ENCODE results near the gene HRCT1.
"Not testable (repeated sequence)": the region's sequence is repeated elsewhere in the genome, so short reads cannot be mapped to it uniquely, and the experiment has no call there.

Gene HRCT1

GRCh38 chr9:35919212-35920008, 13.4 kb downstream of the HRCT1 start:
- no peak for DNase-seq

- no peak for DNase-seq
Observed at GRCh38 chr9:35920051-35920620, 14.1 kb downstream of the HRCT1 start.

DNA sequence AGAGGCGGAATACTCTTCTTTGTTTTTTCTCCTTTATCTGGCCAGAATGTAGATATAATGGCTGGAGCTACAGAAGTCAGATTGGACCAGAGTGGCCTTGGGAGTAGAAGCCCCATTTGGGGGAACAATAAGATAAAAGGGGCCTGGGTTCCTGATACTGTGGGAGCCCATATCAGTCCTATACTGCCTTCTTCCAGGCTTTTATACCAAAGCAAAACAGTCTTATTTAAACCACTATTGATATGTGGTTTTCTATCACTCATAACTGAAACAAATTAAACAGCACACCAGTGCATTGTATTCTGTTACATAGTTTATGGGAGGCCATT, 17.6 kb downstream of the HRCT1 start:
- DNase-seq: no peak

GRCh38 chr9:35923927-35924763, 18.1 kb downstream of the HRCT1 start:
- DNase-seq: no peak

DNA sequence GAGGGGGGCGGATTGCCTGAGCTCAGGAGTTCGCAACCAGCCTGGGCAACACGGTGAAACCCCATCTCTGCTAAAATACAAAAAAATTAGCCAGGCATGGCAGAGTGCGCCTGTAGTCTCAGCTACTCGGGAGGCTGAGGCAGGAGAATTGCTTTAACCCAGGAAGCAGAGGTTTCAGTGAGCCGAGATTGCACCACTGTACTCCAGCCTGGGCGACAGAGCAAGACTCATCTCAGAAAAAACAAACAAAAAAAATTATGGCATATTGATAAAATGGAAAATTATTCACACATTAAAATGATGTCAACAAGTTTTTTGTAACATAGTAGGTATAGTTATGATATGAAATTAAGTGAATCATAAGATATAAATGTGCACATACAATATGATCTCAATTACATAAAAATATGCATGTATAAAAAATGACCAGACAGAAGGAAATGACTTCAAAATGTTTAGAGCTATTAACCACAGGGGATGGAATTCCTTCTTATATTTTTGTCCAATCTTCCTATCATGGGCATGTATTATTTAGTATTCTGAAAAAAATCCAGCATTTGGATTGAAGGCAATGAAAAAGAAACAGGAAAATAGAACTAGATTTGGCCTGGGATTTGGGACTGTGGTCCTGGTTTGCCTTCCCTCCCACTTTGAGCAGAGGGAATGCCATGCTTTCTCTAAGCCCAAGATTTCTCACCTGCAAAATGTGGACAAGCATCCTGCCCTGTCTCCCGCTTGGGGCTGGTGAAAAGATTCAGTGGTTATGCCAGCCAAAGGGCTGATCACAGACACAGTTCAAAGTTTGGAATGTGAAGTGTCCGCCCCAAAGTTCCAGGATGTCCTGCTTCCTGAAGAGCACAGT, 22.8 kb downstream of the HRCT1 start:
- DNase-seq: no peak

DNA sequence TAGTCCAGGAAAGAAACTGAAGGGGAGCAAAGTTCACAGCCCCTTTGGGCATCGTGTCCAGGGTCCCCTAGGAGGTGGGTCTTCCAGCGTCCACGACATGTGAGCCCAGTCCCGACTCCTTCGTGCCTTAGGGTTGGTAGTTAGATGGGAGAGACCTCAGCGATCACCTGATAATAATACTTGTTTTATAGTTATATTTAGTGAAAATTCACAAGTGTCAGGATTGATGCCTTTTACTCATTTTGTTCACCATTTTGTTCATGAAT, 23.4 kb downstream of the HRCT1 start:
- DNase-seq: no peak

DNA sequence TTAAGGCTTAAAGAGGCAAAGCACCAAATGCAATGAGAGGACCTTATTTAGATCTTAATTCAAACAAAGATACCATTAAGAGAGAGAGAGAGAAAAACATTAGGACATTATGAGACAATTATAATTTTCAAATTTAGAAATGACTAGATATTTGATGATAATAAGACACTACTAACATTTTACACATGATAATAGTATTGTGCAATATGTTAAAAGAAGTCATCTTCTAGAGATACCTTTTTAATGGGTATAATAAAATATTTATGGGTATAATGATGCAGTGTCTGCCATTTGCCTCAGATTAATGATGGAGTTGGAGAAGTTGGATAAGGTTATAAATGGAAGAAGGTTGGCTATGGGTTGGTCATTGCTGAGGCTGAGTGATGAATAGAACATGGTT, 24.5 kb downstream of the HRCT1 start:
- no peak for DNase-seq

GRCh38 chr9:35930989-35931388, 25.0 kb downstream of the HRCT1 start:
- no peak for DNase-seq

- no peak for DNase-seq
Observed at GRCh38 chr9:35932735-35933134, 26.7 kb downstream of the HRCT1 start.

DNA sequence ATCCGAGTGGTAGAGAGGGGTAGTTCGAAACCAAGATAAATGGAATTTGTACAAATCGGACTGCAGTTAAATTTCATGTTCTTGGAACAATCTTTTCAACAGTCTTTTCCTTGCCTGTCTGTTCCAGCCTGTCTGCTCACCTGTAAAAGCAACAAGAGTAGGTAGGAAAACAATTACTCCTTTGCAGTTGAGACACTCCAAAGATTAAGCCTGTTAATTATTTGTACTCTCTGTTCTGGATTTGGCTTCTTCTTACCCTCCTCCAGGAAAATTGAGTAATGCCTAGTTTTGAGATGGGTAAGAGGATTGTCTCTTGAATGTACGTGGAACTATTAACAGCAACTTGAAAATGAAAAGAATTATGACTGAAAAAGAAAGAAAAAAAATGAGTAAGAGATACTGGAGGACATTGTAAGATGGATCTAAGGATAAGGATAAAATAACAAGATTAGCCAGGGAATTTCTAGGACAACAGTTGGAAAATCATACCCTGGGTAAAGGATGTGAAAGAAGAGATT, 27.6 kb downstream of the HRCT1 start:
- no peak for DNase-seq

DNA sequence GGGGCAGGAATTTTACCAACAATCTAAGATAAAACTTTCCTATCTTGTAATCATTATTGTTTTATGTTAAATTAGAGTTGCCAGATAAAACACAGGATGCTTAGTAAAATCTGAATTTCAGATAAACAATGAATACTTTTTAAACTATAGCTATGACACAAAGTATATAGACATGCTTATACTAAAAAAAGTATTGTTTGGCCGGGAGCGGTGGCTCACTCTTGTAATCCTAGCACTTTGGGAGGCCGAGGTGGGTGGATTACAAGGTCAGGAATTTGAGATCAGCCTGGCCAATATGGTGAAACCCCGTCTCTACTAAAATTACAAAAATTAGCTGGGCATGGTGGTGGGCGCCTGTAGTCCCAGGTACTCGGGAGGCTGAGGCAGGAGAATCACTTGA, 28.1 kb downstream of the HRCT1 start:
- DNase-seq: not testable (repeated sequence)

DNA sequence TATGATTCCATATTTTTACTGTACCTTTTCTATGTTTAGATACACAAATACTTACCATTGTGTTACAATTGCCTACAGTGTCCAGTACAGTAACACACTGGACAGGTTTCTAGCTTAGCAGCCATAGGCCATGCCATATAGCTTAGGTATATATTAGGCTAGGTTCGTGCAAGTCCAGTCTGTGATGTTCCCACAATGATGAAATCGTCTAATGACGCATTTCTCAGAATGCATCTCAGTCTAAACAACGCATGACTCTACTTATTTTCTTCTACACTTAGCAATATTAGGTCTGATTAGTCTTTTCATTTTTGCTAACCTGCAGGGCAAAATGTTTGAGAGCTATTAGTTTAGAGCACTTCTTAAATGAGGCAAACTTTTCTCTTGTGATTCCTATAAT, 29.3 kb downstream of the HRCT1 start:
- no peak for DNase-seq

DNA sequence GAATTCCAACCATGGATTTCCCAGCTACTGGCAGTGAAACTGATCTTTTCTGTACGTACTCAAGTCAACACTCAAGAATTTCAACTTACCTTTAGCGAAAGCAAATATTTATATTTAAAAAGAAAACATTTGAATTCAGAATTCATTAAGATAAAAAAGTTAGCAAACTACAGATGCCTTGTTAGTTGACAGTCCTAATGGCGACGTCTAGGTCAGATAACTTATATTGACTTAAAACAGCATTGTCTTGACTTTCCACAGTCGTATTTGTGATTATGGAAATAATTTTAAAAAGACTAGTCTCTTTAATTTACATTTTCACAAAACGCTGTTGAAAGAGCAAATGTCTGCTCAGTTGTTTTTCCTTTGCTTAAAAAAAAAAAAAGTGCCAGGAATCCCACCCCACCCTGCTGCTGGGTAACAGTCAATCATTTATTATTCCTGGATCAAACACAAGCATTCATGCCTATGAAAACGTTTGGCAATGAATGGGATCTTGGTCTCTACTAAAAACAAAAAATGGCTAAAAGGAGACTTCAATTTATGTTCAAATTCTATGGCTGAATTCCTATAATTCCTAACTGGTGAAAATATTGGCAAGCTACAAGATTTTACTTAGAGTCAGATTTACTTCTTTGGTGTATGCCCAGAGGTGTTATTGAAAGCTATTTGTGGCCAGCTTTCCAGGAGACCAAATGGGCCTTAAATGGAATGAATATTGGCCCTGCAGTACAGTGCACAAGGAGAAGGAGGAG, 29.9 kb downstream of the HRCT1 start:
- no peak for DNase-seq

DNA sequence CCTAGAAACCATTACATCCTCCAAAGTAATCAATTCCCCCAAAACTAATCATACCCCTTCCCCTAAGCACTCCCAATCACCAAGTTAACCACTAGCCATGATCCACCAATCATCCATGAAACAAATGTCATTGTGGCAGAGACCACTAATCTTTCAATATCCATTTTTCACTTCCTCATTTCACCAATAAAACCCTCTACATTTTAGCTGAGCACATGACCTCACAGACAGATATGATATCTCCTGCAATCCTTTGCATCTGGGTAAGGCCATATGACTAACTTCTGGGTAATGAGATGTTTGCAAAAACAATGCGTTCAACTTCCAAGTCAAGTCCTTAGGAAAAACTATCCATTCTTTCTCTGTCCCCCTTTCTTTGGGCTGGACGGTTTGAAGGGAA, 31.2 kb downstream of the HRCT1 start:
- no peak for DNase-seq

DNA sequence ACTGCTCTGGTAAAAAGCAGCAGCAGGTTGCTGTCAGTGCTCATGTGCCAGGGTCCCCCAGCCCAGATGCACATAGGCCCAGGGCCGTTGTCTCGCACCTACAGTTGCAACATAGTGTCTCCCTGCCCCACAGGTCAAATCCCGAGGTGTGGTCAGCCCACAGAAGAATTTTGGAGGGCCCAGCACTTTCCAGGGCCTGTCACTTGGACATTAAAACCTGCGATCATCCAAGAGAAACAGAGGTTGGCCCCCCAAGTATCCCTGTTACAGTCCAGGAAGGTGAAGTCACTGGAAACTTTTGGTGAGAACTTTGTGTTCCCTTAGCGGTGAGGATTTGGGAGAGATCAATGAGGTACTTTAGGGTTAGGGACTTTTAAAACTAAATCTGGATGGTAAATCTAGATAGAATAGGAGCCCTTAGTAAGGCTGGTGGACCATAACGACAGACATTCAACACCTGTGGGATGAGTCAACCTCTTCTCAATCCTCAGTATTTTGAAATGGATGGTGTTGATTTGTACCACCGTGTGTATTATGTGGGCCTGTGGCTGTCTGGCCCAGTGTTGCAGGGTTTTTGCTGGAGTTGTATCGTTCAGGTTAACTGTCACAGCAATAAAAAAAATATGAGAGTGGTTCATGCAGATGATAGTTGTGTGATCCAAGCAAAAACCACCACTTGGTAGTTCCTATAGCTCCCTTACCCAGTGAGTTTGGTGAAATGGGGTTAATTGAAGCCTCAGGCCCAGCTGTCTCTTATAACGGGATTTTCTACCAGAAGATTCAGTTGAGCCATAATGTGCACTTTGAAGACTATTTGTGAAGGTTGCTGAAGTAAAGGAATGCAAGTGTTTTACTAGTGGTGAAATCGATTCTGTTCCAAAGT, 32.7 kb downstream of the HRCT1 start:
- DNase-seq: no peak

- no peak for DNase-seq
Observed at GRCh38 chr9:35939679-35940250, 33.8 kb downstream of the HRCT1 start.

DNA sequence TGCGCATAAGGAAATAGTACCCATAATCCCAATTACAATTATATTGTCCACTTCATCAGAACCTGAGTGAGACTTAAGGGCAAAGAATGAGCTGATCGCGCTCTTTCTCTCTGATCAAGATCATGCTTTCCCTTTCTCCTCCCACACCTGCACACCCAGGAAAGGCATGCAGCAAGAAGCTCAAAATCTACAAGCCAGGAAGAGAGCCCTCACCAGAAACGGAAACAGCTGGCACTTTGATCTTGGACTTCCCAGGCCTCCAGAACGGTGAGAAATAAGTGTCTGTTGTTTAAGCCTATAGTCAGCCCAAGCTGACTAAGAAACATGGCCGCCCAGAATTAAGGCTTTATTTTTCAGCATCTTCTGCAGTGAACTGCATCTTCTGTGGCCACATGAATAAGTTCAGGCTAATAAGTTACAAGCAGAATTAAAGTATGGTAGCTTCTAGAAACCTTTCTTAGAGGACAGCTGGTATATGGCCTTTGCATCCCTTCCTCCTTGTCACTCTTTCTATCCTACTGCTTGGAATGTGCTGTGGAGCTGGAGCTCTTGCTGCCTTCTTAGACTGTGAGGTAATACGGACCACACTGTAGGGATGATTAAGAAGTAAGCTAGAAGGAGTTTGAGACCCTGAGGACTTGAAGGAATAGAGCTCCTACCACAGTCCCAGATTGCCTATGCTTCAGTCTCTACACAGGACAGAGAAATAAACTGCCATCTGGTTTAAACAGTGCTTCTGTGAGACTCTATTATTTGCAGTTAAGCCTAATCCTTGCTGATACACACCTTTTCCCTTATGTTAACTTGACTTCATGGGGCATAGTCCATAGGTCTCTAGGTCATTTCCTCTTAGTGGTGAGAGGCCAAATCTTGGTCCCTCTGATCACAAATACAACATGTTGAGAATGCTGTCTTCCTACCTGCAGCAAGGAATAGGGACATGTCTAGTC, 34.7 kb downstream of the HRCT1 start:
- no peak for DNase-seq

GRCh38 chr9:35942286-35942685, 36.3 kb downstream of the HRCT1 start:
- DNase-seq: no peak

DNA sequence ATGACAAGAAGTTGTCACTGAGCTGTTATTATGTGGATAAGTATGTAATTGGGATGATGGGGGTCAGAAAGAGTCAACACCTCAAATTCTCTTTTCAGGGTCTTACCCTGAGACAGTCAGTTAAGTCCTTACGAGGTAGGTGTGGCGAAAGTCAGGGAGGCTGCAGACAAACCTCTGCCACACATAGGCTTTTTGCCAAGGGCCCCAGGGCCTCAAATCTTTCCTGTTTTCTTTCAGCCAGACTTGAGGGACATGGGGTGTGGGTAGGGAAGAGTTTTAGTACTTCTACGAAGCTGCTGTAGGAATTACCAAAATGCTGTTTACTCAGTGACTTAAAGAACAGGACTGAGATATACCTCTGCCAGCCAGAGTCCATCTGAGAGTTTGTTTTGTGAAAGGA, 38.2 kb downstream of the HRCT1 start:
- DNase-seq: no peak

- DNase-seq: no peak
Observed at GRCh38 chr9:35944841-35945240, 38.8 kb downstream of the HRCT1 start.

Measured in NCI-H2171 treated with DMSO at 0.1 percent for 48 hours (cell line).